ENCODE measurements around the gene HYAL3.
"Not testable (repeated sequence)": the region's sequence is repeated elsewhere in the genome, so short reads cannot be mapped to it uniquely, and the experiment has no call there.

Gene HYAL3

GRCh38 chr3:50254577-50255250, 44.5 kb downstream of the HYAL3 start:
- DNase-seq = no peak

- no peak for DNase-seq
Measured at GRCh38 chr3:50251220-50251619, 48.0 kb downstream of the HYAL3 start.

GRCh38 chr3:50250514-50250913, 48.7 kb downstream of the HYAL3 start:
- DNase-seq = no peak

GRCh38 chr3:50249457-50249856, 49.7 kb downstream of the HYAL3 start:
- DNase-seq = no peak

- no peak for DNase-seq
Measured at GRCh38 chr3:50248387-50248786, 50.8 kb downstream of the HYAL3 start.

- DNase-seq = no peak
Measured at GRCh38 chr3:50246517-50246954, 52.7 kb downstream of the HYAL3 start.

GRCh38 chr3:50245831-50246516, 53.2 kb downstream of the HYAL3 start:
- peak; percentile 61 to 77 for DNase-seq

GRCh38 chr3:50245251-50245745, 53.9 kb downstream of the HYAL3 start:
- no peak for DNase-seq

- not testable (repeated sequence) for DNase-seq
Measured at GRCh38 chr3:50244813-50245212, 54.4 kb downstream of the HYAL3 start.

- no peak for DNase-seq
Measured at GRCh38 chr3:50243543-50243895, 55.7 kb downstream of the HYAL3 start.

- peak in 1 of 2 donors; percentile 58 for DNase-seq
Measured at GRCh38 chr3:50242851-50243542, 56.2 kb downstream of the HYAL3 start.
